Activated gamma-delta T cell treated with Interleukin-2 at 50 U/mL for 16 hours (primary cell): Measurements from ENCODE around the gene AP3B2.
A peak's percentile ranks its signal among the peaks of the same experiment; 100 is the strongest.
"Not testable (repeated sequence)": the region's sequence is repeated elsewhere in the genome, so short reads cannot be mapped to it uniquely, and the experiment has no call there.

Source experiments
- DNase-seq: peaks from one replicate; pipeline ENCODE4 v3.0.0-alpha.2; 2020

Gene AP3B2, protein sequence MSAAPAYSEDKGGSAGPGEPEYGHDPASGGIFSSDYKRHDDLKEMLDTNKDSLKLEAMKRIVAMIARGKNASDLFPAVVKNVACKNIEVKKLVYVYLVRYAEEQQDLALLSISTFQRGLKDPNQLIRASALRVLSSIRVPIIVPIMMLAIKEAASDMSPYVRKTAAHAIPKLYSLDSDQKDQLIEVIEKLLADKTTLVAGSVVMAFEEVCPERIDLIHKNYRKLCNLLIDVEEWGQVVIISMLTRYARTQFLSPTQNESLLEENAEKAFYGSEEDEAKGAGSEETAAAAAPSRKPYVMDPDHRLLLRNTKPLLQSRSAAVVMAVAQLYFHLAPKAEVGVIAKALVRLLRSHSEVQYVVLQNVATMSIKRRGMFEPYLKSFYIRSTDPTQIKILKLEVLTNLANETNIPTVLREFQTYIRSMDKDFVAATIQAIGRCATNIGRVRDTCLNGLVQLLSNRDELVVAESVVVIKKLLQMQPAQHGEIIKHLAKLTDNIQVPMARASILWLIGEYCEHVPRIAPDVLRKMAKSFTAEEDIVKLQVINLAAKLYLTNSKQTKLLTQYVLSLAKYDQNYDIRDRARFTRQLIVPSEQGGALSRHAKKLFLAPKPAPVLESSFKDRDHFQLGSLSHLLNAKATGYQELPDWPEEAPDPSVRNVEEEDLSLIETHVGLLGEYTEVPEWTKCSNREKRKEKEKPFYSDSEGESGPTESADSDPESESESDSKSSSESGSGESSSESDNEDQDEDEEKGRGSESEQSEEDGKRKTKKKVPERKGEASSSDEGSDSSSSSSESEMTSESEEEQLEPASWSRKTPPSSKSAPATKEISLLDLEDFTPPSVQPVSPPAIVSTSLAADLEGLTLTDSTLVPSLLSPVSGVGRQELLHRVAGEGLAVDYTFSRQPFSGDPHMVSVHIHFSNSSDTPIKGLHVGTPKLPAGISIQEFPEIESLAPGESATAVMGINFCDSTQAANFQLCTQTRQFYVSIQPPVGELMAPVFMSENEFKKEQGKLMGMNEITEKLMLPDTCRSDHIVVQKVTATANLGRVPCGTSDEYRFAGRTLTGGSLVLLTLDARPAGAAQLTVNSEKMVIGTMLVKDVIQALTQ

GRCh38 chr15:82709421-82710207 lies at the start of gene AP3B2:
AP3B2 (minus strand) TSS chr15:82709875; CDS start chr15:82709706, 169 bp downstream.
- DNase-seq, result peak; percentile 53

DNA sequence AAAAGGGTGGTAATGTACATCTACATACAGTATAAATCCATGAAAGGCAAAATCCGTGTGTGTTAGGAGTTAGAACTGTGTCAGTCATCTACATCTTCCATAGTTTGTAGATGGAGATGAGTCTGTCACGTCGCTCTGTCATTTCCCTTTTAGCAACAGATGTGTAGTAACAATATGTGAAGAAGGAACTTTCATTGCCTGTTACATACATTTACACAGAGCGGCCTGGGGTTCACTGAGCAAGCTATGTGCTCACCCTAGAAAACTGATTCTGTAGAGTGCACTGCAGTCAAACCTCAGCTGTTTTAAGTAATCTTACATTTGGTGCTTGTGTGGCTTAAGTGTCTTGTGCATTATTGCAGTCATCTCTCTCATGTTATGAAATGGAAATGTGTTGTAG lies 41.6 kb upstream of the AP3B2 start:
- no peak for DNase-seq

DNA sequence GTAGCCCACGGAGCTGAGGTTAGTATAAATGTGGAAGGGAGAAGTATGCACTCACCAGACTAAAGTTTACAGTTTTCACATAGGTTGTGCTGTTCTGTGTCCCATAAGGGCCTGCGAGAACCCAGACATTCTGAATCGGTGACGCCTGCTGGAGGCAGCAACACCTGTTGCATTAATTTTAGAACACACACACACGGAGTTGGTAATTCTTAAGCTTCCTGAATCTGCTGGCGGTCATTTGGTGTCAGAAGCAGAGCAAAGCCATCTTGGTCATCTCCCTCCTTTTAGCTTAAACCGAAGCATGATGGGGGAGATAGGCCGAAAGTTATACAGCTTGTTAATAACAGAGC lies 41.1 kb upstream of the AP3B2 start:
- no peak for DNase-seq

GRCh38 chr15:82749951-82750830 lies 40.5 kb upstream of the AP3B2 start:
- peak; percentile 74 for DNase-seq

GRCh38 chr15:82748315-82748714 lies 38.6 kb upstream of the AP3B2 start:
- DNase-seq, result no peak

- no peak for DNase-seq
Measured at GRCh38 chr15:82743810-82744209, 34.1 kb upstream of the AP3B2 start.

DNA sequence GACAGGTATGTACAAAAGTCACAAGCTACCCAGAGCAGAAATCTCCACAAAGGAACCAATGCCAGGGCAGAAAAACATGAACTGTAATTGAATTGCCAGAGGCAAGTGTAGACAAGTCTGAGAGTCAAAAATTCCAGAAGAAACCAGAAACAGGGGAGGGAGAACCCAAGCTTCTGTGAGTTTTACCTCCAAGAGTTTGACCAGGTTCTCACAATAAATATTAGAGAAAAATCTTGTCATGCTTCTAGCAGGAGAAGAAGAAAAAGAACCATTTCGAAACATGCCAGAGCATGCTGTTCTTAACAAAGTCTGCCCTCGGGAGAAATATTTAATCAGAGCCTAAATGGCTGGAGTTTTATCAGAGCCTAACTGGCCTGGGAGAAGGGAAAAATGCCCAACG lies 32.5 kb upstream of the AP3B2 start:
- no peak for DNase-seq

DNA sequence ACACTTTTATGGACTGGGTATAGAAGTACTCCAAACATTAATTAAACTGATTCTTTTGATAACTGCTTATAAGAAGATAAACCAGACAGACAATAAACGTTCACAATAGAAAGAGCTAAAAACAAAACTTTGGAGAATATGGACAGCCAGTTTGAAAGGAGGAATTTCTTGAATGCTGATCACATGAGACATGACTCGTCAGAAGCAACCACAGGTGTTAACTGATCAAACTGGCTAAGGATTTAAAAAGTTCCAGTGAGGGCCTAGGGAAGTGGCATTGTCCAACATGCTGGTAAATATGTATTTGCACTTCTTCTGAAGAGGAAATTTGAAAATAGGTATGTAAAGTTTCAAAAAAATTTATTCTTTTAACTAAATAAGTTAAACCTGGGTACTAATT lies 29.4 kb upstream of the AP3B2 start:
- no peak for DNase-seq

DNA sequence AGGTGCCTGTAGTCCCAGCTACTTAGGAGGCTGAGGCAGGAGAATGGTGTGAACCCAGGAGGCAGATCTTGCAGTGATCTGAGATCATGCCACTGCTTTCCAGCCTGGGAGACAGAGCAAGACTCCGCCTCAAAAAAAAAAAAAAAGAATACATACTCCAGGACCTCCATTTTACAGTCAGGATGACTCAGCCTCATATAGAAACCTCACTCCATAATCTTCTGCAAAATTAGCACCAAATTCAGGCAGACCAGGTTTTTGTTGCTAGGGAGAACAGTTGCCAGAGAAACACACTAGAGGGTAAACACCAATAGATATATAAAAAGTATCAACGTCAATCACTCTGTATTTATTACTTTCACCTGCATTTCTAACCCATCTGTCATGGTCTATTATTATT lies 28.3 kb upstream of the AP3B2 start:
- no peak for DNase-seq

- no peak for DNase-seq
Measured at GRCh38 chr15:82731527-82731926, 21.9 kb upstream of the AP3B2 start.

DNA sequence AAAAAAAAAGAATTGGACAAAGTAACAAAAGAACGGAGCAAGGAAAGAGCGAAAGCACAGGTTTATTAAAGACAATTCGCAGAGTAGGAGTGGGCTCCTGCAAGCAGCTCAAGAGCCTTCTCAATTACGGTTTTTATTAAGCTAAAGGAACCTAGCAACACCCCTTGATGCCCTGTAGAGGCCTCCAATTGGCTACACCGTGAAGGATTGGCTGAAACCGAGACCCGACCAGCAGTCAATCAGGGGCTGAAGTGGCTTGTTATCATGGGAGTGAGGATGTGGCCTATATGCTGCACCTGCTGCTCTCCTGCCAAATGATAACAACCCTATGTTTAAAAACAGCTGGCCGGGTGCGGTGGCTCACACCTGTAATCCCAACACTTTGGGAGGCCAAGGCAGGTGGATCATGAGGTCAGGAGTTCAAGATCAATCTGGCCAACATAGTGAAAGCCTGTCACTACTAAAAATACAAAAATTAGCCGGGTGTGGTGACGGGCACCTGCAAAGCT lies 20.4 kb upstream of the AP3B2 start:
- DNase-seq, result no peak

DNA sequence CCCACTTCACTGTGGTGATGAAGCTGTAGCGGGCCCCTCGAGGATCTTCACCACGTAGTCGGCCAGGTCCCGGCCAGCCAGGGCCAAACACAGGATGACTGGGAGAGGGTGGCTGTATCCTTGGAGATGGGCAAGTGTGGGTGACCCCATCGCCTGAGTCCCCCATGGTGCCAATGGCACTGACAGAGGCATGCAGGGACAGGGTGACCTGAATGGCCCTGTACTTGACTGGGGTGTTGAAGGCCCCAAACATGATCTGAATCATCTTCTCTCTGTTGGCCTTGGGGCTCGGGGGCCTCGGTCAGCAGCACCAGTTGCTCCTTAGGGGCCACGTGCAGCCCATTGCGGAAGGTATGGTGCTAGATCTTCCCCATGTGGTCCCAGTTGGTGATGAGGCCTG lies 17.1 kb upstream of the AP3B2 start:
- no peak for DNase-seq

- DNase-seq, result no peak
Measured at GRCh38 chr15:82715003-82715402, 5.3 kb upstream of the AP3B2 start.

DNA sequence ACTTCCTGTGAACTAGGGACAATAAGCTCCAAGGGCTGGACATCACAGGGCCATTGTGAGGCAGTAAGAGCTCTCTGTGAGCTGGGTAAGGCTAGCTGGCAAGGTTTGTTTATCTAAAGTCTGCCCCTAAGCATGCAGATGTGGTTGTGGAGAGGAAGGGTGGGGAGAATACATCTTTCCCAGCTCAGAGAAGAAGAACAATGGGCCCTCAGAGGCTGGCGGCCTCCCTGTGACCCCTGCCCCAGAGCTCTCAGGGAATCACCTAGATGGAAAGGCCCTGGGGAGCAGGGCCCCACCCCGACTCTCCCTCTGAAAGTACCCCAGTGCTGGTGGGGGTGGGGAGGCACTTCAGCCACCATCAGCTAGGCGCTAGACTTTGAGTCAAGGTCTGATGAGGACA lies 4.3 kb upstream of the AP3B2 start:
- no peak for DNase-seq

DNA sequence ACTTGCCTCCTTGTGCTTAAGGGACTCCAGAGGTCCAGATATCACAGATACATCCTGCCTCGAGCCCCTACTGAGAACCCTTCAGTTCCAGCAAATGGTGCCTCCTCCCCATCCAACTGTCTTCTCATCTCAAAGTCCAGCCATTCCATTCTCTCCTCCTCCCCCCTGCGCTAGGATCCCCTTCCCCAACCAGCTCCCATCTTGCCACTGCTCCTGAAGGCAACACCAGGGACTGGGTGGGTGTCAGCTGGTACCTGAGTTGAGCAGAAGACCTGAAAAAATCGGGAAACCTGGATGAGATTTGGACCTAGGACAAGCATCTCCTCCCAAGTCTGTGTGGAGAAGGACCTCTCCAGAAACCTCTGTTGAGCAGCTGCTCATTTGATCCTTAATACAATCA lies 2.4 kb upstream of the AP3B2 start:
- no peak for DNase-seq

DNA sequence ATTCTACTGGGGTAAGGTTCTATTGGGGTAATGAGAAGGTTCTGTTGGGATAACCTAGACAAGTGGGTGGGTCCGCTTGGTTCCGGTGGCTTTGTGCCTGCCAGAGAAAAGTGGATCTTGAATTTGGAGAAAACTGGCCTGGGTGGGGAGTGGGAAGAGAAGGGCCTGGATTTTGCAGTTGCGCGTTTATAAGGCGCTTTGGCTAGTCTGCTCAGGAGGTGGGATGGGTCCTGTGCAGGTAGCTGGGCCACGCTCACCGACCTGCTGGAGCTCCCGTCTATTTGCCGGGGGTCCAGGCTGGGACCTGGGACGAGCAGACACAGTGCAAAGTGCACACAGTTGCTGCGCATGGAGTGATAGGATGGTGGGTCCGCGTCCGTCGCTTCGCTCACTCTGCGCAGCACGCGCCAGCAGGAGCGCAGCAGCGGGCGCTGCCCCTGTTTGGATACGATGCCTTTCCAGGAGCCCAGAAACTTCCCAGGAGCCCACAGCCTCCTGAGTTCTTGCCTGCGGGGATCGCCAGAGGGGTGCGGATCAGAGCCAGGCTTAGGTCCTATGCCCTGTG lies 1.3 kb upstream of the AP3B2 start:
- no peak for DNase-seq

DNA sequence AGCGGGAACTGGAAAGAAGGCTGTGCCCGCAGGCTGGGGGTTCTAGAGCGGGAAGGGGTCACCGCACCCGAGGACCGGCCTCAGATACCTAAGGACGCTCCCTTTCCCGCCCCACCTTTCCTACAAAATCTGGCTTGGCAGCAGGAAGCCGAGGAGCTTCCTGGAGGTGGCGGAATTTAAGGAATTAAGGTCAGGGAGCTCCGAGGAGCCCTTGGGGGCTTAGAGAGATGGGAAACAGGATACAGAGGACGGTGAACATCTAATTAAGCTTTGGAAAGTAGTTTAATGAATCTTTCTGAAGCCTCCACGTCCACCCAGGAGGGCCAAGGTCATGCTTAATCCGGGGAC lies 507 bp upstream of the AP3B2 start:
- DNase-seq, result no peak

- no peak for DNase-seq
Measured at GRCh38 chr15:82709081-82709420, 624 bp downstream of the AP3B2 start.

- DNase-seq, result not testable (repeated sequence)
Measured at GRCh38 chr15:82705856-82706255, 3.8 kb downstream of the AP3B2 start.

DNA sequence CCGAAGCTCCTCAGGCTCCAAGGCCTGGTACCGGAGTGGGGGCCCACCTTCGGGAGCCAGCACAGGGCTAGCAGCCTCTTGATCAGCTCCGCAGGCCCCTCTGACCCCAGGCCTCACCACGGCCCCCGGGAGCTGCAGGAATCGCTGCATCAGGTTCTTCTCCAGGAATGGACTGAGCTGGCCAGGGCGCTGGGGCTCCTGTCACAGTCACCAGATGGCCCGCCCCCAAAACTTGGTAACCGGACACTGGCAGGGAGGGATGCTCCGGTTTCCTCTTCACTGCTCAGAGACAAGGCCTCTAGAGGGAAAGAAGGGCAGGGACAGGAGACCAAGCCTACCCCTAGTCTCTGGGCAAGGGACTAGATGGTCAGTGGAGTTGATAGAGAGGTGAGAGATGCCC lies 9.9 kb downstream of the AP3B2 start:
- no peak for DNase-seq

GRCh38 chr15:82698711-82699345 lies 10.8 kb downstream of the AP3B2 start:
- DNase-seq, result no peak
